Mucosa of rectum (tissue), 2 donors: ENCODE data around the gene LLCFC1.

Source experiments
- H3K27ac ChIP-seq, 2 donors: one replicate each; pipeline ENCODE4 v1.7.0; 2013; ENCODE audit warnings: inconsistent platforms in 2 of 2, low read depth in 2 of 2, low read length in 2 of 2
- H3K27me3 ChIP-seq, 2 donors: one replicate each; pipeline ENCODE4 v1.7.0; 2013; ENCODE audit warnings: low read length in 2 of 2; ENCODE audit not compliant: control insufficient read depth in 2 of 2, insufficient read depth in 2 of 2
- H3K36me3 ChIP-seq, 2 donors: one replicate each; pipeline ENCODE4 v1.7.0; 2013; ENCODE audit warnings: low read length in 2 of 2; ENCODE audit not compliant: control insufficient read depth in 2 of 2, insufficient read depth in 2 of 2
- H3K4me1 ChIP-seq, 2 donors: one replicate each; pipeline ENCODE4 v1.7.0; 2013; ENCODE audit warnings: low read length in 2 of 2, mild to moderate bottlenecking in 1 of 2; ENCODE audit not compliant: control insufficient read depth in 2 of 2, insufficient read depth in 2 of 2
- H3K4me3 ChIP-seq, 2 donors: one replicate each; pipeline ENCODE4 v1.7.0; 2013; ENCODE audit warnings: low read length in 2 of 2
- H3K9ac ChIP-seq, 2 donors: one replicate each; pipeline ENCODE4 v1.7.0; 2013; ENCODE audit warnings: low read length in 2 of 2, low read depth in 1 of 2, mild to moderate bottlenecking in 1 of 2
- H3K9me3 ChIP-seq, 2 donors: one replicate each; pipeline ENCODE4 v1.7.0; 2013; ENCODE audit warnings: low read length in 2 of 2; ENCODE audit not compliant: control insufficient read depth in 2 of 2
- donor health status: healthy.
- donor health status: Normal muscosa, but diverticular disease.

The LLCFC1 gene

DNA sequence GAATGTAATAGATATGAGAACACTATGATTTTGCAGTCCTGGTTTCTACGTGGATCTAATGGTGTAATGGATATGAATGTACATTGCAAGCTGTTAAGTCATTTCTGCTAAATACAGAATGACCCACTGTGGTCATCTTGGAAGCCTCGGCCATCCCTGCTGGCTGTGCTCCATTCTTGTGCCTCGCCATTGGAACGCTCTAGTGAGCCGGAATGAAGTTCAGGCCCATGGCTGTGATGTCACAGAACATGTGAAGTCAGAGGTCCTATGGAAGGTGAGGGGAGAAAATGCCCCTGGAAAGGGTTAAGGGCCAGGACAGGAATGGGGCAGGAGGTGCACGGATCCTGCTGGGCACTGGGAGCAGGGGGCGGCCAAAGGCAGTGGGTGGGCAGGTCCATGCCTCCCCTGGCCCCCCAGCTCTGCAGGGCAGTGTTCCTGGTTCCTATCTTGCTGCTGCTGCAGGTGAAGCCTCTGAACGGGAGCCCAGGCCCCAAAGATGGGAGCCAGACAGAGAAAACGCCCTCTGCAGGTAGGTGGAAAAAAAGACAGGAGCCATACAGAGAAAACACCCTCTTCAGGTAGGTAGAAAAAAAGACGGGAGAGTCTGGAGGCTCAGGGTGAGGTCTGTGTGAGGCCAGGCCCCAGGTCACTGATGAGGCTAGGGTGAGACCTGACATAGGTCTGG, at the start of gene LLCFC1:
Gene LLCFC1 (plus strand): TSS at position 259 of the 685 bp plus-strand sequence. CDS start 138 bp downstream, at position 397.
- Histone ChIP-seq H3K4me1 (no peaks in the 10 kb centered on the region), H3K4me3 (no peak within 1 kb of the TSS), H3K36me3 (no peaks in the 10 kb centered on the region), H3K9ac (no peak within 1 kb of the TSS), H3K27me3 (no peaks in the 10 kb centered on the region), H3K9me3 (no peaks in the 10 kb centered on the region), H3K27ac (no peak within 1 kb of the TSS)

DNA sequence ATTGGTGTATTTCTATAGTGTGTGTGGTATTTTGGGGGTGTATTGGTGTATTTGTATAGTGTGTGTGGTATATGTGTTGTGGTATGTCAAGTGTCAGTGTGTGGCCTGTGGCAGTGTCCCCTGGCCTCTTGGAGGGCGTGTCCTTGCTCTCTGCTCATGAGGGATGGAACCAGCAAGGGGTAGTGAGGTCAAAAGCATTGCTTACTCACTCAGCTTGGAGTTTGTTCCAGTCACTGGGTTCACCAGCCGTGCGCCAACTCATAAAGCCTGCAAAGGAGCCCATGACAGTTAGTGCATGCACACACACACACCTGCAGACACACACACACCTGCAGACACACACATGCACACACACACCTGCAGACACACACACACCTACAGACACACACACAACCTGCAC, 49.5 kb upstream of the LLCFC1 start:
- H3K27me3 ChIP-seq, result no peaks in the 10 kb centered on the region
- no peaks in the 10 kb centered on the region for H3K36me3 ChIP-seq
- H3K9ac ChIP-seq, result no peak overlapping the region
- H3K9me3 ChIP-seq, result no peaks in the 10 kb centered on the region
- no peak overlapping the region for H3K4me3 ChIP-seq
- no peak overlapping the region for H3K27ac ChIP-seq
- H3K4me1 ChIP-seq, result no peaks in the 10 kb centered on the region

DNA sequence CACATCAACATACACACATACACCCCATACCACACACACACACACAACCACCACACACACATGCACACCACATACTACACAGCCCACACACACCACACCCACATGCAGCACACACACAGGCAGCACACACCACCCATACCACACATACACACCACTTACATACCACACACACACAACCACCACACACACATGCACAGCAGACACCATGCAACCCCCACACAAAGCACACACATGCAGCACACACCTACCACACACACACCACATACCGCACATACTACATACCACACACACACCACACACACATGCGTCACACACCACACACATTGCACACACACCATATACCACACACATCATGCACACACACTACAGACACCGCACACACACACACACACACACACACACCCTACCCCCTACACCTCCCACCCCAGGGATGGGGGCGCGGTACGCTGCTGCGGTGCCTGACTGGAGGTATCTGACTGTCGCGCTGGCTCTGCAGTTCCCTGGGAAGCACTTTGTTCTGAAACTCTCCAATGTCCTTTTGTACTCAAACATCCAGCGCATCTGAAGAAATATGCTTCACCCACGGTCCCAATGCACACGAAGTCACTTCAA, 48.3 kb upstream of the LLCFC1 start:
- Histone ChIP-seq H3K27me3 (no peaks in the 10 kb centered on the region), H3K4me1 (no peaks in the 10 kb centered on the region), H3K4me3 (no peak overlapping the region), H3K9ac (no peak overlapping the region), H3K36me3 (no peaks in the 10 kb centered on the region), H3K9me3 (no peaks in the 10 kb centered on the region), H3K27ac (no peak overlapping the region)

DNA sequence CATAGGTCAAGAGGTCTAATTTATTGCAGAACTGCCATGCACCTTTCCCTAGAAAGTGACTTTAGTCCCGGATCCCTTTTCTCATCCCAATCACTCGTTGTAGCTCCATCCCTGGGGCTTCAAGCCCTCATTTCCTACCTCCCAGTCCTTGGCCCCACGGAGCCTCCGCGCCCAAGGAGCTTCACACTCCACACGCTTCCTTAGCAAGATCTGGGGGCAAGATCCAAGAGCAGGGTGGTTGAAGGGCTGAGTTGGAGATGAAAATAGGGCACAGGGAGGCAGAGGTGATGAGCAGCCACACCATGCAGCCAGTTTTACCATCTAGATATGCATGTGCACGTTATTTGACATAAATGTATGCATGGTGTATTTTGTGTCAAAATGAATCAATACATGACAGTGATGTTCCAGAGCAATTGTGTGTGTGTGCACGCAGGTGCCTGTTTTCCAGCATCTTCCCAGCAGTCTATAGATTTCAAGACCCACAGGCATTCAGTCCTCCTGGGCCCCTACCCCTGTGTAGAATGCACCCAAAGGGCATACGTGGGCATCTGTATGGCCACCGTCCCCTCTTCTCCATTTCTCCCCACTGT, 47.7 kb upstream of the LLCFC1 start:
- Histone ChIP-seq H3K27me3 (no peaks in the 10 kb centered on the region), H3K4me1 (no peaks in the 10 kb centered on the region), H3K4me3 (no peak overlapping the region), H3K27ac (no peak overlapping the region), H3K36me3 (no peaks in the 10 kb centered on the region), H3K9me3 (no peaks in the 10 kb centered on the region), H3K9ac (no peak overlapping the region)

DNA sequence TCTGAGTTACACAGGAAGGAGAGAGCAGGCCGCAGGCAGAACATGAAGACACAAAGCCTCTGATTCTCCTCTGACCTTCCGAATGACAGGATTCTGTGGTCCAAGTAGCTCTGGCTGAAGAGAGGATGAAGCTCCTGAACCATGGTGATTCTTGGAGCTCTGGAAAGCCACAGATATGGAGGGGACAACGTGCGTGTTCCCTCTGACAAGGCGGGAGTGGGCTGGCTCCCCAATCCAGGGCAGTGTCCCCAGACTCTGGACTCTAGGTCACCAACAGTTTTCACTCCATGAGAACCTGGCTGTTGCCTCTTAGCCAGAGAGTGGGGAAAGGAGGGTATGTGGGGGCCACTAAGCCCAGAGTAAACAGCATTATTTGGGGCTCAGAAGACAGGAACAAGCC, 46.3 kb upstream of the LLCFC1 start:
- Histone ChIP-seq H3K4me3 (no peak overlapping the region), H3K9ac (no peak overlapping the region), H3K9me3 (no peaks in the 10 kb centered on the region), H3K4me1 (no peaks in the 10 kb centered on the region), H3K36me3 (no peaks in the 10 kb centered on the region), H3K27ac (no peak overlapping the region), H3K27me3 (no peaks in the 10 kb centered on the region)

DNA sequence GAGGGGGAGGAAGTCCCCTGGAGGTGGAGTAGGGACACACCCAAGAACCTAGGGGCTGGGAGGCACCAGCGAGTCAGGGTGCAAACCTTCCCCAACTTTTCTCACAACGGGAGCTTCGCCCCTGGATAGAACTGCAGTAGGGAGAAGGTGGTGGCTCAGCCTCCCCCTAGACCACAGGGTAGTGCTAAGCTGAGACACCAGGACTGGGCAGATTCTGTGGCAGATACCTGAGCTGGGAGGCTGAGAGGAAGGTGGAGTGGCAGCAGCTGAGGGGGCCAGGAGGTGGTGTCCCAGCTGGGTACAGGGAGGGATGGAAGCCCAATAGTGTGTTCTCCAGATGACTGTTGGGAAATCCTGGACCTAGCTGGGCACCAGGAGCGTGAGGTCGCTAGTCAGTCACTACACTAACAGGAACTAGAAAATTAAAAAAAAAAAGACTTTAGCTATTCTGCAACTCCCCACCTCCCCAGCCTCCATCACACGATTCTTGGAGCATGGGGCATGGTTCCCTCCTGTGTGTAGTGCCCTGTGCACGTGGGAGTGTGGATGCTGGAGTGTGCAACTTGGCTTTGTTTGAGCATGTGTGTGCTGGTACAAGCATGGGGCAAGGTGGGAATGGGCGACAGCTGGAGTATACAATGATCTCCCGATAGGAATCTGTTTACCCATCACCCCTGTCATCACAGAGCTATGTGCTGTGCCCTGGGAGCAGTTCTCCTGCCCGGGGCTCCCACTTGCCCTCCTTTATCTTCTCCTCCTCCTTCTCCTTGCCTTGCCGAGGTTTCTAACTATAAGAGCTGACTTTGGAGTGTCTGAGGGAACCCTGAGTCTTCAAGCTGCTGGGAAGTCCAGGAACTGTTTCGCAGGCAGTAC, 44.9 kb upstream of the LLCFC1 start:
- Histone ChIP-seq H3K27ac (no peak overlapping the region), H3K36me3 (no peaks in the 10 kb centered on the region), H3K9ac (no peak overlapping the region), H3K4me1 (no peaks in the 10 kb centered on the region), H3K27me3 (no peaks in the 10 kb centered on the region), H3K9me3 (no peaks in the 10 kb centered on the region), H3K4me3 (no peak overlapping the region)

DNA sequence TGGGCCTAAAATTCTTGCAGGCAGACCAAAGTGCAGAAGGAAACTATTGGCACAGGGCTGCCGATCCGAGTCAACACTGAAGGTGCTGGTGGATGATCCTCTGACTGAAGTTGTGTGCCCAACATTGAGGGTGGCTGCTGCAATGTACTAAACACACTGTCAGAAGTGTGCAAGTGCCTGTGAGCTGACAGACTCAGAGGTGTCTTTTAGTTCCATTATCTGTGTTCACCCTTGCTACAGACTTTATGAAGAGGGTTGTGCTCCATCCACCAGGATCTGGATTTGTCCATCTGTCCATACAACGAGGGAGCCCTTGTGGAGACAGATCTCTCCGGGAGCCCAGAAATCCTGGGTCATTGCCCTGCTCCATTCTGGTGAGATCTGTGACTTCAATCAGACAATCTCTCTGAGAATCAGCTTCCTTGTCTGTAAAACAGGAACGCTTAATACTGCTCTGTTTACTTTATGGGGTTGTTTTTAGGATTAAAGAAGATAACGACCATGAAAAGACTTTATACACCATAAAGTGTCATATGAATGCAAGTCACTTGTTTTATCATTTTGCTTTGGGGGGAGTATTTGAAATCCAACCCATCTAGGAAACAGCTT, 44.2 kb upstream of the LLCFC1 start:
- no peaks in the 10 kb centered on the region for H3K36me3 ChIP-seq
- no peak overlapping the region for H3K27ac ChIP-seq
- no peaks in the 10 kb centered on the region for H3K27me3 ChIP-seq
- no peak overlapping the region for H3K9ac ChIP-seq
- no peak overlapping the region for H3K4me3 ChIP-seq
- H3K9me3 ChIP-seq, result no peaks in the 10 kb centered on the region
- H3K4me1 ChIP-seq, result no peaks in the 10 kb centered on the region

DNA sequence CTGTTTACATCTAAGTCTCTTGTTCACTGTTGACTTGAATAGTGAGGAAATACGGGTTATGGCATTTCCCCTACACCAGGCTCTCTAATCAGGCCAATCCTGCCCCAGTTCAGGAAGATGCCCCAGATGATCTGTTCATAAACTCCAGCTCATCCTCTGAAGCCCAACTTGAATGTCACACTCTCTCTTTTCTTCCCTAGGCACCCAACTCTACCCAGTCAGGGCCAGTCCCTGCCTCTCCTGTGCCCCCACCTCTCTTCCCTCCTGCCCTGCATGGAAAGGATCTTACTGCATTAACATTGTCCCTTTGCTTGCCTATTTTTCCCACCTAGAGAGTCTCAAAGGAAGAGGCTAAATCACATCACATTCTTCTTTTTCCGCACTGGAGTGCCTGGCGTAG, 43.1 kb upstream of the LLCFC1 start:
- no peak overlapping the region for H3K9ac ChIP-seq
- no peaks in the 10 kb centered on the region for H3K9me3 ChIP-seq
- no peaks in the 10 kb centered on the region for H3K27me3 ChIP-seq
- H3K4me3 ChIP-seq, result no peak overlapping the region
- no peak overlapping the region for H3K27ac ChIP-seq
- no peaks in the 10 kb centered on the region for H3K36me3 ChIP-seq
- H3K4me1 ChIP-seq, result no peaks in the 10 kb centered on the region

DNA sequence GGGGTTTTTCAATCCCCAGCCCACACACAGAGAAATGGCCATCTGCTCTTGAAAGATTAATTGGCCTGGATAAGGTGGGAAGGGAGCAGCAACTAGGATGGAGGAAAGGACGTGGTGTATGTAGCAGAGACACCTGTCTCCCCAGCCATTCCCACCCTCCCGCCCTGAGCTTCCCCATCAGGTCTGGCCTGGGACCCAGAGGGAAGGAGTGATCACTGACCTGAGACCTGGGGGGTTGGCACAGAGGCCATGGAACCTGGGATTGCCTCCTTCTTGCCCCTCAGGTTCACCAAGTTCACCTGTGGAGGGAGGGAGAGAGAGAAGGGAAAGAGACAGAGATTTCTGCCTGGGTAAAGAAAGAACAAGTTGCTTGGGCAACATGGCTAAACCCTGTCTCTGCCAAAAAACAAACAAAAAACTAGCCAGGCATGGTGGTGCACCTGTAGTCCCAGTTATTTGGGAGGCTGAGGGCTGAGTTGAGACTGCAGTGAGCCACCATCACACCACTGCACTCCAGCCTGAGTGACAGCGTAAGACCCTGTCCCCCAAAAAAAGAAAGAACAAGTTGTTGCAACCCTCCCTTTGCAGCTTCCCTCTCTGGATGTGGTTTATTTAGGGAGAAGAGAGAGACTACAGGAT, 42.4 kb upstream of the LLCFC1 start:
- no peak overlapping the region for H3K4me3 ChIP-seq
- no peak overlapping the region for H3K9ac ChIP-seq
- no peaks in the 10 kb centered on the region for H3K27me3 ChIP-seq
- no peaks in the 10 kb centered on the region for H3K9me3 ChIP-seq
- no peaks in the 10 kb centered on the region for H3K4me1 ChIP-seq
- H3K27ac ChIP-seq, result no peak overlapping the region
- H3K36me3 ChIP-seq, result no peaks in the 10 kb centered on the region
